Measurements from ENCODE around the gene NRXN3. TPM values are rescaled to one million over a fixed set of nuclear protein-coding genes. Genes with fewer than 3 reads are reported as not detected.
"Not testable (repeated sequence)": the region's sequence is repeated elsewhere in the genome, so short reads cannot be mapped to it uniquely, and the experiment has no call there.

Gene NRXN3
- total RNA-seq, 1 donor from 2014 or later: 35.6 TPM

- DNase-seq: not testable (repeated sequence)
Measured at GRCh38 chr14:78487573-78487972, 317.4 kb downstream of the NRXN3 start.

- no peak for DNase-seq
Measured at GRCh38 chr14:78488938-78489337, 318.8 kb downstream of the NRXN3 start.

- no peak for DNase-seq
Measured at GRCh38 chr14:78491048-78491447, 320.9 kb downstream of the NRXN3 start.

- no peak for DNase-seq
Measured at GRCh38 chr14:78498062-78498595, 328.0 kb downstream of the NRXN3 start.

GRCh38 chr14:78501909-78502308, 331.7 kb downstream of the NRXN3 start:
- DNase-seq: no peak

- DNase-seq: no peak
Measured at GRCh38 chr14:78508023-78508422, 337.9 kb downstream of the NRXN3 start.

GRCh38 chr14:78509516-78509915, 339.3 kb downstream of the NRXN3 start:
- no peak for DNase-seq

- DNase-seq: no peak
Measured at GRCh38 chr14:78512021-78512420, 341.8 kb downstream of the NRXN3 start.

GRCh38 chr14:78519863-78520262, 349.7 kb downstream of the NRXN3 start:
- no peak for DNase-seq

- DNase-seq: no peak
Measured at GRCh38 chr14:78524196-78524595, 354.0 kb downstream of the NRXN3 start.

- no peak for DNase-seq
Measured at GRCh38 chr14:78524766-78525165, 354.6 kb downstream of the NRXN3 start.

GRCh38 chr14:78530078-78530477, 359.9 kb downstream of the NRXN3 start:
- DNase-seq: no peak

GRCh38 chr14:78534141-78534540, 364.0 kb downstream of the NRXN3 start:
- DNase-seq: no peak

GRCh38 chr14:78535041-78535440, 364.9 kb downstream of the NRXN3 start:
- DNase-seq: no peak

GRCh38 chr14:78541788-78542187, 371.6 kb downstream of the NRXN3 start:
- not testable (repeated sequence) for DNase-seq

GRCh38 chr14:78543433-78543832, 373.3 kb downstream of the NRXN3 start:
- DNase-seq: no peak

GRCh38 chr14:78561074-78561473, 390.9 kb downstream of the NRXN3 start:
- no peak for DNase-seq

GRCh38 chr14:78566026-78566858, 396.1 kb downstream of the NRXN3 start:
- peak; percentile 79 for DNase-seq

- no peak for DNase-seq
Measured at GRCh38 chr14:78566859-78567172, 396.6 kb downstream of the NRXN3 start.

- DNase-seq: no peak
Measured at GRCh38 chr14:78567343-78567742, 397.2 kb downstream of the NRXN3 start.

GRCh38 chr14:78573736-78574135, 403.6 kb downstream of the NRXN3 start:
- DNase-seq: not testable (repeated sequence)

GRCh38 chr14:78576437-78577166, 406.4 kb downstream of the NRXN3 start:
- DNase-seq: no peak

- no peak for DNase-seq
Measured at GRCh38 chr14:78581229-78581628, 411.1 kb downstream of the NRXN3 start.

GRCh38 chr14:78586681-78587080, 416.5 kb downstream of the NRXN3 start:
- no peak for DNase-seq
